ENCODE measurements around the gene CHRNA9.

The CHRNA9 gene

DNA sequence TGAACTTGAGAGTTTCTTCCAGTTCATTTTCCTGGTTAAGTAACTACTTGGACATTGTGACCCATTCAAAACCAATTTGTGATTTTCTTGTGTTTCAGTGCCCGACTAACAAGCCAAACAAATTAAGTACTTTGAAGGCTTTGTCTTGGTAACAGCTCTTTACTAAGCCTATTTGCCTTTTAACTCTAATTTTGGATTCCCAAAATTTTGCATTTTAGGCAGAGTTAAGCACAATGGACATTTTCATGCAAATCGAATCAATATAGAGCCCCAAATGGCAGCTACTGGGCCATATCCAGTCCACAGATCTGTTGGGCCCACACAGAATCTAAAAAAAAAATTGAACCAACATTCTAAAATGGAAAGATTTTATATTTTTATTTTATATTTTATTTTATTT, 31.4 kb upstream of the CHRNA9 start:
- TF ChIP-seq, protein P1, sequence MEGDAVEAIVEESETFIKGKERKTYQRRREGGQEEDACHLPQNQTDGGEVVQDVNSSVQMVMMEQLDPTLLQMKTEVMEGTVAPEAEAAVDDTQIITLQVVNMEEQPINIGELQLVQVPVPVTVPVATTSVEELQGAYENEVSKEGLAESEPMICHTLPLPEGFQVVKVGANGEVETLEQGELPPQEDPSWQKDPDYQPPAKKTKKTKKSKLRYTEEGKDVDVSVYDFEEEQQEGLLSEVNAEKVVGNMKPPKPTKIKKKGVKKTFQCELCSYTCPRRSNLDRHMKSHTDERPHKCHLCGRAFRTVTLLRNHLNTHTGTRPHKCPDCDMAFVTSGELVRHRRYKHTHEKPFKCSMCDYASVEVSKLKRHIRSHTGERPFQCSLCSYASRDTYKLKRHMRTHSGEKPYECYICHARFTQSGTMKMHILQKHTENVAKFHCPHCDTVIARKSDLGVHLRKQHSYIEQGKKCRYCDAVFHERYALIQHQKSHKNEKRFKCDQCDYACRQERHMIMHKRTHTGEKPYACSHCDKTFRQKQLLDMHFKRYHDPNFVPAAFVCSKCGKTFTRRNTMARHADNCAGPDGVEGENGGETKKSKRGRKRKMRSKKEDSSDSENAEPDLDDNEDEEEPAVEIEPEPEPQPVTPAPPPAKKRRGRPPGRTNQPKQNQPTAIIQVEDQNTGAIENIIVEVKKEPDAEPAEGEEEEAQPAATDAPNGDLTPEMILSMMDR (IDR thresholded peaks at IDR 0.05; ENCODE audit: borderline replicate concordance, control extremely low read depth, extremely low read depth, insufficient read depth, missing control alignments), result no peak
- DNase-seq (ENCODE audit: low spot score), result no peak
- in situ Hi-C loops (cut with MboI; ENCODE audit: low sequenced_read_pairs, unreplicated experiment), result loop anchor here (25.0 kb wide), 1 partner anchor 91 kb away; no protein-coding TSS in a partner anchor

DNA sequence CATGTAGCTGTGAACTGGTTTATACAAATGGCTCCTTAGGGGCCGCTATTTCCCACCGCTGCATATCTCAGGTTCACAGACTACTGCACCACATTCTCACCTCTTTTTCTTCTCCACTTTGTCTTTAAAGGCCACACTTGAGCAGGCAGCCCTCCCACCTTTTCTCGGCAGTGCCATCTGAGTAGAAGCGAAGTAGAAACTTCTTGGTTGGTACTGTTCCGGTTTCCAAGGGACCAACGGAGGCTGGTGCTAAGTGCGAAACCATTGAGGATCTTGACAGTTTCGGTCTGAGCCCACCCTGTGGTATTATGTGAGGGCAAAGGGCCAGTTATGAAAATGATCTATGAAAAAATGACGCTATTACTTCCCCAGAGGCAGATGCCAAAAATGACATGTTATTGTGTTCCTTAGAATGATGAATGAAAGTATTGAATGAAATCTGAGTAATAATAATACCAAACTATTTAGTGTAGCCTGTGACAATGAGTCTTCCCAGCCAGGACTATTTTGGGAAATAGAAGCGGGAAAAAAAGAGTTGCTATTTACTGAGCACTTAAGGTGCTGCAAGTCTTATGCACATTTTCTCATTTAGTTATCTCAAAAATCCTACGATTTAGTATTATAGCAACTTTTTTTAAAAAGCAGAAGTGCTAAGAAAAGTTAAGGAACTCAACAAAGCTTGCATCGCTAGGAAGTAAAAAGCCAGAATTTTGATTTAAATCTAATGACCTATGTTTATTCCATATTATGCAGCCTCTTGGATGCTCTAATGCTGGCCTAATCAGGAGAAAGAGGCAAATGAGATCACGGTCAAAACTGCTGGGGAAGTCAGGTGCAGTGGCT, 29.6 kb upstream of the CHRNA9 start:
- DNase-seq (ENCODE audit: low spot score), result peak; percentile 50
- TF ChIP-seq, protein P1 (IDR thresholded peaks at IDR 0.05; ENCODE audit: borderline replicate concordance, control extremely low read depth, extremely low read depth, insufficient read depth, missing control alignments), result no peak
- in situ Hi-C loops (cut with MboI; ENCODE audit: low sequenced_read_pairs, unreplicated experiment), result loop anchor here (25.0 kb wide), 1 partner anchor 93 kb away; no protein-coding TSS in a partner anchor

DNA sequence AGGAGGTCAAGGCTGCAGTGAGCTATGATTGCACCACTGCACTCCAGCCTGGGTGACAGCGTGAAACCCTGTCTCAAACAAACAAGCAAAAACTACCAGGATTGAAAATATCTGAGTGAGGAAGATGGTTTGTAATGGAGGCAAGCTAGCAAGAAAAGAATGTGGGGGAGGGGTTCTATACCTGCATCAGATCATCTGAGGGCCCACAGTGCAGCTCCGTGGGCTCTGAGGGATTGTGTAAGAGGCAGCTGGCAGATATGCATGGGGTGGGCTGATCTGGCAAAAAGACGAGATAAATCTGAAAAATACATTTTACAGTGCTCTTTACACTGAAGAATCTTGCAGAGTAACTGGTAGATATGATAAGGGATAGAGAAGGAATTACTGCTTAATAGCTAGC, 28.9 kb upstream of the CHRNA9 start:
- in situ Hi-C loops (cut with MboI; ENCODE audit: low sequenced_read_pairs, unreplicated experiment), result loop anchor here (25.0 kb wide), 1 partner anchor 94 kb away; no protein-coding TSS in a partner anchor
- TF ChIP-seq, protein P1 (IDR thresholded peaks at IDR 0.05; ENCODE audit: borderline replicate concordance, control extremely low read depth, extremely low read depth, insufficient read depth, missing control alignments), result no peak
- no peak for DNase-seq (ENCODE audit: low spot score)

DNA sequence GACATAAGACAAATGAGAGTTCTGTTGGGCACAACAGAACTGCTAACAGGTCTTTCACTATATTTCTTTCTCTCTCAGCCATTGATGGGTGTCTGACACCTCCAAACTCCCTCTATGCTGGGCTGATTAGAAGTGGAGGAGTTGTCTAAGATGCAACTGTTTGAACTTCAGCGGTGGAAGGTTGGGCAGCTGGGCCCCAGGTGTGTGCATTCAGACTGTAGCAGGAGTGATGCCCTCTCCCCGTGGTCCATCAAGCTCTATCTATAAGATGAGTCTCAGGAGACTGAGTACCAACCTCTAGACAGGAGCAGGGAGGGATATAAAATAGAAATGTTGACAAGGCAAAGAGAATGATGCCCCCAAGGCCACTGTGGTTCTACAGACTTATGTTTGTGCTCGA, 28.2 kb upstream of the CHRNA9 start:
- TF ChIP-seq, protein P1 (IDR thresholded peaks at IDR 0.05; ENCODE audit: borderline replicate concordance, control extremely low read depth, extremely low read depth, insufficient read depth, missing control alignments), result no peak
- in situ Hi-C loops (cut with MboI; ENCODE audit: low sequenced_read_pairs, unreplicated experiment), result loop anchor here (25.0 kb wide), 1 partner anchor 95 kb away; no protein-coding TSS in a partner anchor

DNA sequence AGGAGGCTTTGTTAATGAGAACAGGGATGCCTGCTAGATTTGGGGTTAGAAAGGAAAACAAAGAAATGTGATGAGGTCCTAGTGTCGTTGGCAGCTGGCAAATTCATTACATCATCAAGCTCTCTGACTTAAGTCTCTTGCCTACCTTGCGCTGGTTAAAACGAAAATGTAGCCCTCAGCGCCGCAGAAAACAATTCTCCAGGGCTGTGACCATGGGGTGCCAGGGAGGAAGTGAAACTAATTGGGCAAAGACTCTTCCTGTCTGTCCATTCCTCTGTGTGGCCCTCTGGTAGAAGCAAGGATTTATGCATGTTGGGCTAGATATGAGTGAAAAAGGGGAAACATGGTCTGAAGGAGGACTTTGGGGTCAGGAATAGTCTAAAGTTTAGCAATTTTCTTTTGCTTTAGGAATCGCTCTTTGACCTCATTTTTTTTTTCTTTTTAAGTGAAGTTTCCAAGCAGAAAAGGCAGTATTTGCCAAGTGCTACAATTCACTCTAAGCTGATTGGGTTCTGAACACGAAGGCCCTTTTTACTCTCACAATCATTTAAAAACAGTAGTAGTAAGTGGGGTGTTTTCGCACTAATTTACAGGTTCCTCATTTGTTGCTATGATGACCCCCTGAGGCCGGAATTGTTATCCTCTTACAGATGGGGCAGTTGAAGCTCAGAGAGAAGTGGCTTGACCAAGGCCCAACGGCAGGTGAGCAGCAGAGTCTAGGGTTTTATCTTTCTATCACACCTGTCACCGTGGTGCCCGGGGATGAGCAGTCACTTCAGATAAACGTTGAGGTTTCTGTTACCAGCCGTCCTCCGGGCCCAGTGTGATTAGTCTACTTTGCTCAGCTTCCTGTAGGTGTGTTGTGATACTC, 27.3 kb upstream of the CHRNA9 start:
- TF ChIP-seq, protein P1 (IDR thresholded peaks at IDR 0.05; ENCODE audit: borderline replicate concordance, control extremely low read depth, extremely low read depth, insufficient read depth, missing control alignments), result no peak
- in situ Hi-C loops (cut with MboI; ENCODE audit: low sequenced_read_pairs, unreplicated experiment), result loop anchor here (25.0 kb wide), 1 partner anchor 96 kb away; no protein-coding TSS in a partner anchor
- no peak for DNase-seq (ENCODE audit: low spot score)

More for the DNA sequence above, 28.2 kb upstream of the CHRNA9 start:
- DNase-seq (ENCODE audit: low spot score), result no peak

DNA sequence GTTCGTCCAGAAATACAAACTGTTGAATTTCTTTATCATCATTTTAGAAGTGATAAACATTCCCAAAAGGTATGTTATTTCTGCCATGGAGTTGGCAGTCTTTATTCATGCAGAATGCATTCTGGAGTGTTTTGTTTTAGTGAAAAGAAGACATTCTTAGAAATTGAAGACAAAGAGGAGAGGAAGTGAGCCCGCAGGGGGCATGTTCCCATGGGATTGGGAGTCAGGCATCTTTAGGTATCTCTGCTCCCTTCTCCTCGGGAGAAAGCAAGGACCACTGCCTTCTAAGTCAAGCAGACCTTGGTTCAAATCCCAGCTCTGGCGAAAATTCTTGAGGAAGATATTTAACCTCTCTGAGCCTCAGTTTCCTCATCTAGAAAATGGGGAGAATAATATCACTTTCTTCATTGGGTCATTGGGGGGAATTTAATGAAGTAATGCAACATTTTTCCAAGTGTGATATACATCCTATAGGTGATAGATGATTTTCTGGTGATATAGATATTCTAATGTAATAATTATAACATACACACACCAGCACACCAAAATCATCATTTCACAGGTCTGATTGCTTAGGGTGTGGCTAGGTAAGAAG, 26.5 kb upstream of the CHRNA9 start:
- in situ Hi-C loops (cut with MboI; ENCODE audit: low sequenced_read_pairs, unreplicated experiment), result loop anchor here (25.0 kb wide), 1 partner anchor 96 kb away; no protein-coding TSS in a partner anchor
- DNase-seq (ENCODE audit: low spot score), result no peak
- TF ChIP-seq, protein P1 (IDR thresholded peaks at IDR 0.05; ENCODE audit: borderline replicate concordance, control extremely low read depth, extremely low read depth, insufficient read depth, missing control alignments), result no peak
